ENCODE data around the gene WDR45B.

DNA sequence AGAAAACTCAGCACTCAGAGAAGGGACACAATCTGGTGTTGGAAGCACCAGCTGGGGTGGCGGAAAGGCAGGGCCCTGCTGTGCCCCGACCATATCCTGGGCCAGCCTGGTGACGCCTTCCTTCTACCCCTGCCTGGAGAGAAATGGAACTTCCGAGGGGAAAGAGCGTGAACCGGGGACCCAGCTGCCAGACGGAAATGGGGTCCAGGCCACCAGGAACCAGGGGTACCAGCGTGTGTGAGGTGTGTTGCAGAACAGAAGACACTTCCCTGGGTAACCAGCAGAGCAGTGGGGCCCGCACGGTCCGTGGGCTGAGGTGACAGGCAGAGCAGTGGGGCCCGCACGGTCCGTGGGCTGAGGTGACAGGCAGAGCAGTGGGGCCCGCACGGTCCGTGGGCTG, 43.5 kb upstream of the WDR45B start:
- TF ChIP-seq, protein P1, sequence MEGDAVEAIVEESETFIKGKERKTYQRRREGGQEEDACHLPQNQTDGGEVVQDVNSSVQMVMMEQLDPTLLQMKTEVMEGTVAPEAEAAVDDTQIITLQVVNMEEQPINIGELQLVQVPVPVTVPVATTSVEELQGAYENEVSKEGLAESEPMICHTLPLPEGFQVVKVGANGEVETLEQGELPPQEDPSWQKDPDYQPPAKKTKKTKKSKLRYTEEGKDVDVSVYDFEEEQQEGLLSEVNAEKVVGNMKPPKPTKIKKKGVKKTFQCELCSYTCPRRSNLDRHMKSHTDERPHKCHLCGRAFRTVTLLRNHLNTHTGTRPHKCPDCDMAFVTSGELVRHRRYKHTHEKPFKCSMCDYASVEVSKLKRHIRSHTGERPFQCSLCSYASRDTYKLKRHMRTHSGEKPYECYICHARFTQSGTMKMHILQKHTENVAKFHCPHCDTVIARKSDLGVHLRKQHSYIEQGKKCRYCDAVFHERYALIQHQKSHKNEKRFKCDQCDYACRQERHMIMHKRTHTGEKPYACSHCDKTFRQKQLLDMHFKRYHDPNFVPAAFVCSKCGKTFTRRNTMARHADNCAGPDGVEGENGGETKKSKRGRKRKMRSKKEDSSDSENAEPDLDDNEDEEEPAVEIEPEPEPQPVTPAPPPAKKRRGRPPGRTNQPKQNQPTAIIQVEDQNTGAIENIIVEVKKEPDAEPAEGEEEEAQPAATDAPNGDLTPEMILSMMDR (IDR thresholded peaks at IDR 0.05), result no peak
- TF ChIP-seq POLR2A (IDR thresholded peaks at IDR 0.05), result no peak
